Urinary bladder (tissue), 4 donors: ENCODE data around the gene SYNJ1. TPM values are rescaled to one million over a fixed set of nuclear protein-coding genes. Genes with fewer than 3 reads are reported as not detected.
"Not testable (repeated sequence)": the region's sequence is repeated elsewhere in the genome, so short reads cannot be mapped to it uniquely, and the experiment has no call there.

ENCODE experiments used
- DNase-seq: peaks from one replicate; pipeline ENCODE4 v3.0.0-alpha.2; 2015; ENCODE audit errors: extremely low spot score
- H3K27ac ChIP-seq: one replicate; pipeline ENCODE4 v1.5.1; 2013; ENCODE audit warnings: low read depth, mild to moderate bottlenecking, moderate library complexity
- H3K36me3 ChIP-seq: one replicate; pipeline ENCODE4 v1.6.1; 2013; ENCODE audit warnings: mild to moderate bottlenecking, moderate library complexity; ENCODE audit not compliant: insufficient read depth
- H3K4me1 ChIP-seq: one replicate; pipeline ENCODE4 v1.6.1; 2013; ENCODE audit warnings: mild to moderate bottlenecking, moderate library complexity; ENCODE audit not compliant: insufficient read depth
- H3K4me3 ChIP-seq: one replicate; pipeline ENCODE4 v1.5.1; 2013; ENCODE audit warnings: low read depth, low read length
- WGBS: extraction: QIAGEN DNeasy Blood & Tissue Kit; methylation state at CpG from one replicate; pipeline ENCODE4 v1.1.7; 2013; 5-methylcytosine and 5-hydroxymethylcytosine counted together
- polyA plus RNA-seq: library from polyadenylated mRNA; stranded (reverse); fragments of 200-250 nt; gene quantifications from one replicate; pipeline ENCODE4 v1.2.3, GENCODE V29; 2013
- total RNA-seq: library from RNA; depleted of rRNA; stranded (reverse); fragments of >200 nt; gene quantifications from one replicate; pipeline ENCODE4 v1.2.3, GENCODE V29; 2014
- donor health status: healthy with polysubstance abuse.
- donor health status: healthy.

Gene SYNJ1
- total and polyA plus RNA-seq, 2 donors = 7.3 to 11.1 TPM

DNA sequence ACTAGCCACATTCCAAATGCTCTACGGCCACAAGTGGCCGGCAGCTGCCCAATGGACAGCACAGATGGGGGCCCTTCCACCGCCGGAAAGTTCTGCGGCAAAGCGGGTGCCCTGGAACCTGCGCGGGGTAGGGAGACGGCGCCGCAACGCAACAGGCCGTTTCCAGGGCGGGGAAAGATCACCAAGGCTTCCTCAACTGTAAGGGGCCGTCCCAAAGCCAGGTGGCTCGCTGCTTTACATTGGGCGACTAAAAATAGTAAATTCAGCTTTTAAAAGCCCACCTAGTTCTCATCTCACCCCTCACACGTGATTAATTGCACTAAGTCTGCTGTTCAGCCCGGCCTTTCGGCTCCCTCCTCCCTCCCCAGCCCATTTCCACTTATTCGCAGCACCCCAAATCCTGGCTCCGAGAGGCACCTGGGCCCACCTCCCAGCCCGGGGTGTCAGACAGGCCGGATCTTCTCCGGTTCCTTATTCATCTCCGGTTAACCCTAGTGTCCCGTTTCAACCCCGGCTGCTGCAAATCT is 116.3 kb downstream of the SYNJ1 start:
- DNase-seq = no peak
- Histone ChIP-seq H3K4me1 (no peaks in the 10 kb centered on the region), H3K4me3 (peak overlapping the region; percentile 67), H3K27ac (no peak overlapping the region), H3K36me3 (no peaks in the 10 kb centered on the region)
- under 1% methylated on average over 28 of the region's 28 CpGs for WGBS

GRCh38 chr21:32610940-32611339 is 116.9 kb downstream of the SYNJ1 start:
- not testable (repeated sequence) for DNase-seq, H3K36me3 ChIP-seq, H3K27ac ChIP-seq, H3K4me1 ChIP-seq, H3K4me3 ChIP-seq
- WGBS = 78% methylated on average over 17 of the region's 17 CpGs

DNA sequence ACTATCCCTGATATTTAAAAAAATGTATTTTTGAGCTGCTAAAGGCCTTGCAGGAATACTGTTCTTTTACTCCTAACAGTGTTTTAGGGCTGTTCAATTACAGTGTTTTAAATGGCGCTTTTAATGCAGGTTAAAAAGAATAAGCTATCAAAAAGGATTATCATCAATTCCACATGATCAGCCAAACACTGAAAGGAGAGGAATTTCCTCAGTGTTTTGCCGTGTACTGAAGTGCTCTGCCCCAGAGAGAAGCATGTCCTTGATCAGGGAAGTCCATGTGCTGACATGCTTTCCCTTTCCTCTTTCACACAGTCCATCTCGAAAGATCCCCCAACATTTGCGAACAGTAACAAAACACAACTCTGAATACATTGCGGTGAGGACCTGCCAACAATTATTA is 119.0 kb downstream of the SYNJ1 start:
- no peaks in the 10 kb centered on the region for H3K4me1 ChIP-seq
- H3K36me3 ChIP-seq = no peaks in the 10 kb centered on the region
- WGBS = 90% methylated on average over 5 of the region's 5 CpGs
- no peak for DNase-seq
- H3K27ac ChIP-seq = no peak overlapping the region
- no peak overlapping the region for H3K4me3 ChIP-seq

GRCh38 chr21:32605469-32605868 is 122.3 kb downstream of the SYNJ1 start:
- no peak for DNase-seq
- Histone ChIP-seq H3K4me3 (no peak overlapping the region), H3K27ac (no peak overlapping the region), H3K4me1 (no peaks in the 10 kb centered on the region), H3K36me3 (peaks cover 8% of the 10 kb centered on the region)
- 86% methylated on average over 8 of the region's 8 CpGs for WGBS

DNA sequence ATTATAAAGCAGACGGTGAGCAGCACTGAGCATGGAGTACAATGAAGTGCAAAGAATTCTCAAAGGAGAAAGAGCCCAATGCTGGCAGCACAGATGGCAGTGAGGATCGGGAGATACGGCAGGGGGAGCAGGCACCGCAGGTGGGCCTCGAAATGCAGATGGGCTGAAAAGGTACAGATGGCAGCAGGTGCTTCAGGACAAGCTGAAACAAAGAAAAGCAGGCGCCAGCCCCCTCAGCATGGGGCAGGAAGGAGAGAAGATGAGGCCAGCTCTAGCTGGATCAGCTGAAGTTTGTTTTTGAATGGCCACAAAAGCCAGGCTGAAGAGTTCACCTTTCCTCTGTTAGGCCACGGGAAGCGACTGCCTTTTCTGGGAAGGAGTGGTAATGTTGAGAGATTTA is 123.3 kb downstream of the SYNJ1 start:
- DNase-seq = no peak
- 75% methylated on average over 8 of the region's 8 CpGs for WGBS
- Histone ChIP-seq H3K36me3 (peaks cover 8% of the 10 kb centered on the region), H3K4me3 (no peak overlapping the region), H3K4me1 (no peaks in the 10 kb centered on the region), H3K27ac (no peak overlapping the region)

DNA sequence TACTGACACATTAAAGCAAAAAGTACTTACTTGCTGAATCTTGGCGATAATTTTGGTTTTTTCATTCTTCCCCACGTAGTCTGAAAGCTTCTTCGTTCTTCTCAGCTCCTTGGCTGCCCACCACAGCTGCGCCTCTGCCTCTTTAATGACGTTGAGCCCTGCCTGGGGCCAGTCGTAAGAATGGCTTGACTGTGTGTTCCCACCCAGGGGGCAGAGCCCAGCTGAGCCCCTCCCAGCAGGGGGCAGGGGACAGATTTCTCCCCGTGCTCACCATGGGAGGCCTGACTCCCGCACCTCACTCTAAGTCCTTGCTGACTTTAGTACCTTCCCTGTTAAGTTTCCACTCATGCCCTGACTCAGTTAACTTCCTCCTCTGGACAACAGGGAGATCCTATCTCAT is 124.7 kb downstream of the SYNJ1 start:
- no peak overlapping the region for H3K27ac ChIP-seq
- H3K36me3 ChIP-seq = peaks cover 8% of the 10 kb centered on the region
- H3K4me3 ChIP-seq = no peak overlapping the region
- no peaks in the 10 kb centered on the region for H3K4me1 ChIP-seq
- DNase-seq = no peak
- WGBS = 72% methylated on average over 8 of the region's 8 CpGs

GRCh38 chr21:32602099-32602498 is 125.7 kb downstream of the SYNJ1 start:
- Histone ChIP-seq H3K4me3 (no peak overlapping the region), H3K4me1 (no peaks in the 10 kb centered on the region), H3K27ac (no peak overlapping the region), H3K36me3 (peaks cover 8% of the 10 kb centered on the region)
- DNase-seq = no peak
- 81% methylated on average over 6 of the region's 6 CpGs for WGBS

GRCh38 chr21:32599526-32599925 is 128.3 kb downstream of the SYNJ1 start:
- WGBS = 90% methylated on average over 8 of the region's 8 CpGs
- no peaks in the 10 kb centered on the region for H3K4me1 ChIP-seq
- peaks cover 8% of the 10 kb centered on the region for H3K36me3 ChIP-seq
- no peak for DNase-seq
- H3K4me3 ChIP-seq = no peak overlapping the region
- no peak overlapping the region for H3K27ac ChIP-seq

- H3K36me3 ChIP-seq = peaks cover 8% of the 10 kb centered on the region
- DNase-seq = no peak
- 65% methylated on average over 5 of the region's 5 CpGs for WGBS
- no peak overlapping the region for H3K27ac ChIP-seq
- H3K4me1 ChIP-seq = no peaks in the 10 kb centered on the region
- no peak overlapping the region for H3K4me3 ChIP-seq
These were observed 128.7 kb downstream of the SYNJ1 start for GRCh38 chr21:32599091-32599490.

- no peaks in the 10 kb centered on the region for H3K4me1 ChIP-seq
- H3K27ac ChIP-seq = no peak overlapping the region
- no peak for DNase-seq
- no peak overlapping the region for H3K4me3 ChIP-seq
- WGBS = 73% methylated on average over 6 of the region's 6 CpGs
- no peaks in the 10 kb centered on the region for H3K36me3 ChIP-seq
These were observed 130.6 kb downstream of the SYNJ1 start for GRCh38 chr21:32597205-32597604.

DNA sequence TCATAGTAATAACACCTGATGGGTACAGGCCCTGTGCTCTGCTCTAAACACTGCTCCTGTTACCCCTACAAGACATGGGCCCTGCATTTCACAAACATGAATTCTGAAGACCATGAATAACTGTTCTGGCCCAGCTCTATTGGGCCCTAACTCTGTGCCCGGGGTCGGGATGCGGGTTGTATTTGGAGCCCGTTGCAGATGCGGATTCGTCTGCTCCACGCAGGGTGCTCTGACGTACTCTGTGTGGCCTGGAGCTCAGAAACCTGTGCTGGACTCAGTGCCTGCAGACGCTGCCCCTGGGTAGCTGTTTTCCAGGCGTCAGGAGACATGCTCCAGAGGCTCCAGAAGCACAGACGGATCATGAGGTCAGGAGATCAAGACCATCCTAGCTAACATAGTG is 132.4 kb downstream of the SYNJ1 start:
- WGBS = 81% methylated on average over 11 of the region's 11 CpGs
- H3K27ac ChIP-seq = no peak overlapping the region
- no peak for DNase-seq
- no peaks in the 10 kb centered on the region for H3K4me1 ChIP-seq
- H3K36me3 ChIP-seq = no peaks in the 10 kb centered on the region
- no peak overlapping the region for H3K4me3 ChIP-seq

DNA sequence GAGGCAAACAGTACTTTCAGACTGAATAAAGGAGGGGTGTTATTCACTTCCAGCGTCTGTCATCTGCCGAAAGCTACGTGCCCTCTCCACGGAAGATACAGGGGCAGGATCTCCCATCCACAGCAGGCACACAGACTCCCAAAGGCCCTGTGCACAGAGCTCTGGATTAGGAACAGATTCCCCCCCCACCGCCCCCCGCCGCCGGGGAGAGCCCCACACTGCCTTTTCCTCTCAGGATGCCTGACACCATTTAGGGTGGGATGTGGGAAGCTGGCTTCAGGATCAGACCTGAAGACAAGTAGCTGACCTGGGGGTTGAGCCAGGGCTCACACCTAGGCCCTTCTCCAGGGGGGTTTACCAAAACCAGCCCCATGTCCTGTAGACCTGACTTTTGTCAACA is 134.1 kb downstream of the SYNJ1 start:
- Histone ChIP-seq H3K4me3 (no peak overlapping the region), H3K36me3 (no peaks in the 10 kb centered on the region), H3K4me1 (no peaks in the 10 kb centered on the region), H3K27ac (no peak overlapping the region)
- no peak for DNase-seq
- WGBS = 62% methylated on average over 8 of the region's 8 CpGs

DNA sequence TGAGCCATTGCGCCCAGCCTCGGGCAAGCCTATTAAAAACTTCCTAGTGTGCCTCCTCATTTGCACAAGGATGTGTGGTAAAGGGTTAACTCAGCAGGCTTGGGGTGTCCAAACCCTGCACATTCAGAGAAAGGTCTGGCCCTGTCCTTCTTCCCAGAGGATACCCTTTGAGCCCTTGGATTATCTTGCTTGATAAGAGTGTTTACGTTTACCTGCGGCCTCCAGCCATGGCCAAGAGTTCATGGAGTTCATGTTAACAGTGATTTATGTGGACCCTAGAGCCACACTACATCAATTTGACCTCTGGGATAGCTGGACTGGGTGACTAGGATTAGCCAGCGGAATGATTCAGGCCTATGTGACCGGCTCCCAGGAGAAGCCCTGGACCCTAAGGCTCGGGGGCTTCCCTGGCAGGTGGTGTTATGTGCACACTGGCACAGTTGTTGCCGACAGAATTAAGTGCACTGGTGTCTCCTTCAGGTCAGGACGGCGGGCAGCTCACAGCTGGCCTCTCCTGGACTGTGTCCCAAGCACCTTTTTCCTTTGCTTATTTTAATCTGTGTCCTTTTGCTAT is 134.8 kb downstream of the SYNJ1 start:
- no peaks in the 10 kb centered on the region for H3K4me1 ChIP-seq
- H3K27ac ChIP-seq = no peak overlapping the region
- no peaks in the 10 kb centered on the region for H3K36me3 ChIP-seq
- 34% methylated on average over 10 of the region's 10 CpGs for WGBS
- H3K4me3 ChIP-seq = no peak overlapping the region
- no peak for DNase-seq

DNA sequence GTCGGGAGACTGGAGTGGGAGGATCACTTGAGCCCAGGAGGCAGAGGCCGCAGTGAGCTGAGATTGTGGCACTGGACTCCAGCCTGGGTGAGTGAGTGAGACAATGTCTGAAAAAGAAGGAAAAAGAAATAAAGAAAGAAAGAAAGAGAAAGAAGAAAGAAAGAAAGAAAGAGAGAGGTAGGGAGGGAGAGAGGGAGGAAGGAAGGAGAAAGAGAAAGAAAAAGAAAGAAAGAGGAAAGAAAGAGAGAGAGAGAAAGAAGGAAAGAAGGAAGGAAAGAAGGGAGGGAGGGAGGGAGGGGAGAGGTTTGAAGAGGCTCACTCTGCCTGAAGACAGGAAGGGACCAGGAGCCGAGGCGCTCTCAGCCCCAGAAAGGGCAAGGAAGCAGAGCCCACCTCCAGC is 137.7 kb downstream of the SYNJ1 start:
- Histone ChIP-seq H3K4me3 (no peak overlapping the region), H3K27ac (no peak overlapping the region)
- 78% methylated on average over 4 of the region's 4 CpGs for WGBS

GRCh38 chr21:32587651-32588050 is 140.2 kb downstream of the SYNJ1 start:
- no peak overlapping the region for H3K4me3 ChIP-seq
- no peaks in the 10 kb centered on the region for H3K36me3 ChIP-seq
- H3K4me1 ChIP-seq = no peaks in the 10 kb centered on the region
- 95% methylated on average over 5 of the region's 5 CpGs for WGBS
- DNase-seq = no peak
- H3K27ac ChIP-seq = no peak overlapping the region

More for the DNA sequence above, 137.7 kb downstream of the SYNJ1 start:
- H3K36me3 ChIP-seq = no peaks in the 10 kb centered on the region
- no peak for DNase-seq
- H3K4me1 ChIP-seq = no peaks in the 10 kb centered on the region
